CD4-positive, alpha-beta T cell treated with Interleukin-15 for 4 hours (primary cell): ENCODE data around the gene INF2.
"Not testable (repeated sequence)": the region's sequence is repeated elsewhere in the genome, so short reads cannot be mapped to it uniquely, and the experiment has no call there.

Experiments used
- DNase-seq: peaks from one replicate; pipeline ENCODE4 v3.0.0-alpha.2; 2020; ENCODE audit warnings: low spot score

Gene INF2

GRCh38 chr14:104657101-104657524, 32.3 kb upstream of the INF2 start:
- no peak for DNase-seq

- no peak for DNase-seq
These were observed 31.7 kb upstream of the INF2 start for GRCh38 chr14:104657563-104658324.

- no peak for DNase-seq
These were observed 31.1 kb upstream of the INF2 start for GRCh38 chr14:104658325-104658712.

- no peak for DNase-seq
These were observed 30.3 kb upstream of the INF2 start for GRCh38 chr14:104659146-104659545.

- DNase-seq, result no peak
These were observed 29.5 kb upstream of the INF2 start for GRCh38 chr14:104659764-104660523.

- DNase-seq, result no peak
These were observed 28.8 kb upstream of the INF2 start for GRCh38 chr14:104660597-104660996.

- DNase-seq, result no peak
These were observed 28.3 kb upstream of the INF2 start for GRCh38 chr14:104661086-104661485.

- DNase-seq, result not testable (repeated sequence)
These were observed 27.8 kb upstream of the INF2 start for GRCh38 chr14:104661528-104662157.

GRCh38 chr14:104662472-104662871, 26.9 kb upstream of the INF2 start:
- not testable (repeated sequence) for DNase-seq

GRCh38 chr14:104664107-104664506, 25.3 kb upstream of the INF2 start:
- DNase-seq, result no peak

- no peak for DNase-seq
These were observed 24.8 kb upstream of the INF2 start for GRCh38 chr14:104664588-104664987.

GRCh38 chr14:104665114-104665656, 24.2 kb upstream of the INF2 start:
- no peak for DNase-seq

- peak; percentile 45 for DNase-seq
These were observed 23.5 kb upstream of the INF2 start for GRCh38 chr14:104665657-104666522.

GRCh38 chr14:104666523-104666895, 22.9 kb upstream of the INF2 start:
- not testable (repeated sequence) for DNase-seq

GRCh38 chr14:104666981-104667380, 22.4 kb upstream of the INF2 start:
- no peak for DNase-seq

- DNase-seq, result no peak
These were observed 19.7 kb upstream of the INF2 start for GRCh38 chr14:104669697-104670096.

- DNase-seq, result not testable (repeated sequence)
These were observed 18.0 kb upstream of the INF2 start for GRCh38 chr14:104671330-104671977.

GRCh38 chr14:104672119-104672518, 17.3 kb upstream of the INF2 start:
- DNase-seq, result not testable (repeated sequence)

- DNase-seq, result no peak
These were observed 15.9 kb upstream of the INF2 start for GRCh38 chr14:104673481-104673880.

GRCh38 chr14:104675447-104675846, 14.0 kb upstream of the INF2 start:
- DNase-seq, result no peak

- no peak for DNase-seq
These were observed 13.2 kb upstream of the INF2 start for GRCh38 chr14:104676130-104676693.
